GM06990 (cell line): ENCODE data around the gene SERAC1.

ENCODE experiments used
- DNase-seq: peaks from one replicate; pipeline ENCODE4 v3.0.0-alpha.2; 2011; ENCODE audit not compliant: insufficient read length; ENCODE audit errors: extremely low read depth
- H3K27me3 ChIP-seq: replicated peaks from 2 replicates; pipeline ENCODE4 v1.6.0; 2011; ENCODE audit warnings: low read length; ENCODE audit not compliant: control insufficient read depth, insufficient read depth
- H3K36me3 ChIP-seq: 2 replicates; pipeline ENCODE4 v1.5.1; 2011; ENCODE audit warnings: low read length; ENCODE audit not compliant: control insufficient read depth, insufficient read depth
- H3K4me3 ChIP-seq: replicated peaks from 2 replicates; pipeline ENCODE4 v1.5.1; 2011; ENCODE audit warnings: low read depth, mild to moderate bottlenecking, control low read depth, low read length
- CTCF ChIP-seq: IDR thresholded peaks from 2 replicates; pipeline ENCODE4 v1.5.1; 2011; ENCODE audit warnings: low read length, control low read depth, mild to moderate bottlenecking, inconsistent platforms; ENCODE audit not compliant: insufficient read depth, poor library complexity, severe bottlenecking

SERAC1 gene

GRCh38 chr6:158066136-158066781 lies 101.8 kb downstream of the SERAC1 start:
- TF ChIP-seq CTCF: no peak
- Histone ChIP-seq H3K27me3 (no peaks in the 10 kb centered on the region), H3K4me3 (no peak overlapping the region), H3K36me3 (peaks cover 3% of the 10 kb centered on the region; the same call in 1 of the 2 replicates)
- DNase-seq: no peak

GRCh38 chr6:158064725-158065251 lies 103.3 kb downstream of the SERAC1 start:
- no peak for DNase-seq
- peaks cover 3% of the 10 kb centered on the region; the same call in 1 of the 2 replicates for H3K36me3 ChIP-seq
- no peak overlapping the region for H3K4me3 ChIP-seq
- no peak for TF ChIP-seq CTCF
- H3K27me3 ChIP-seq: no peaks in the 10 kb centered on the region

GRCh38 chr6:158063736-158064135 lies 104.3 kb downstream of the SERAC1 start:
- Histone ChIP-seq H3K4me3 (no peak overlapping the region), H3K36me3 (peaks cover 3% of the 10 kb centered on the region; the same call in 1 of the 2 replicates), H3K27me3 (no peaks in the 10 kb centered on the region)
- TF ChIP-seq CTCF: no peak
- no peak for DNase-seq

- no peak overlapping the region for H3K4me3 ChIP-seq
- H3K36me3 ChIP-seq: 0 out of 2 replicates have a peak, but pooled peaks cover 3% of the 10 kb centered on the region
- H3K27me3 ChIP-seq: no peaks in the 10 kb centered on the region
- TF ChIP-seq CTCF: no peak
- DNase-seq: no peak
Measured at GRCh38 chr6:158061709-158062461, 106.2 kb downstream of the SERAC1 start.

- TF ChIP-seq CTCF: no peak
- H3K36me3 ChIP-seq: 0 out of 2 replicates have a peak, but pooled peaks cover 2% of the 10 kb centered on the region
- no peak overlapping the region for H3K4me3 ChIP-seq
- DNase-seq: no peak
- no peaks in the 10 kb centered on the region for H3K27me3 ChIP-seq
Measured at GRCh38 chr6:158061361-158061708, 106.7 kb downstream of the SERAC1 start.
